Globus pallidus (tissue), 1 donor: Measurements from ENCODE around the gene PYY.
A peak's percentile ranks its signal among the peaks of the same experiment; 100 is the strongest.
"Not testable (repeated sequence)": the region's sequence is repeated elsewhere in the genome, so short reads cannot be mapped to it uniquely, and the experiment has no call there.

Experiments
- DNase-seq: peaks from one replicate; pipeline ENCODE4 v3.0.0-alpha.2; 2015; ENCODE audit warnings: low spot score

PYY gene

DNA sequence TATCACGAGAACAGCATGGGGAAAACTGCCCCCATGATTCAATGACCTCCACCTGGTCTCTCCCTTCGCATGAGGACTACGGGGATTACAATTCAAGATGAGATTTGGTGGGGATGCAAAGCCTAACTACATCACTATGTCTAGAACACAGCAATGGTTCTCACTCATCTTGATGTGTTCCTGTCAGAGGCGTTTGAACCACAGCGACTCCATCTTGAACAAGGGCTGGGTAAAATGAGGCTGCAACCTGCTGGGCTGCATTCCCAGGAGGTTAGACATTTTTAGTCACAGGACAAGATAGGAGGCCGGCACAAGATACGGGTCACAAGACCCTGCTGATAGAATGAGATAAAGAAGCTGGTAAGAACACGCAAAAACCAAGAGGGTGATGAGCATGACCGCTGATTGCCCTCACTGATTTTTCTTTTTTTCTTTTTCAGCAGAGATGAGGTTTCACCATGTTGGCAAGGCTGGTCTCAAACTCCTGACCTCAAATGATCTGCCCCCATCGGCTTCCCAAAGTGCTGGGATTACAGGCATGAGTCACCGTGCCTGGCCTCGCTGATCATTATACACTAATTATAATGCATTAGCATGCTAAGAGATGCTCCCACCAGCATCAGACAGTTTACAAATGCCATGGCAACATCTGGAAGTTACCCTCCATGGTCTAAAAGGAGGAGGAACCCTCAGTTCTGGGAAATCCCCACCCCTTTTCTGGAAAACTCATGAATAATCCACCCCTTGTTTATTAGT is 8.5 kb downstream of the PYY start:
- DNase-seq, result no peak

- DNase-seq, result no peak
Measured at GRCh38 chr17:43942051-43942685, 11.6 kb downstream of the PYY start, which contains the start of gene PPY. Gene PPY (minus strand): TSS chr17:43942476. CDS start chr17:43941654, 822 bp downstream.

DNA sequence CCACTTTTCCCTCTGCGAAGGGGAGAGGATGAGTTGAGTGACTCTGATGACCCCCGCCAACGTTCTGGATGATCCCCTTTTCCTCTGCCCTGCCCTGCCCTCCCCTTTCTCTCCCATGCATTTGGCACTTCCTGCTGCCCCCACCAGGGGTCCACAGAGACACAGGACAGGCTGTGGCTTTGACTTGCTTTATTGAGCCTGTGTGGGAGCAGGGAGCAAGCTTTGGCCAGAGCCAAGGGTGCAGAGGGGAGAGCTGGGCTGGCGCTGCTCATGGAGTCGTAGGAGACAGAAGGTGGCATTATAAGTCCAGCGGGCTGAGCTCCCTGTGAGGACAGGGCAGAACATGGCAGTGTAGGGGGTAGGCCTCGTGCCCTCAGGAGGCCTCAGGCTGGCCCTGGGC is 13.1 kb downstream of the PYY start:
- DNase-seq, result no peak

DNA sequence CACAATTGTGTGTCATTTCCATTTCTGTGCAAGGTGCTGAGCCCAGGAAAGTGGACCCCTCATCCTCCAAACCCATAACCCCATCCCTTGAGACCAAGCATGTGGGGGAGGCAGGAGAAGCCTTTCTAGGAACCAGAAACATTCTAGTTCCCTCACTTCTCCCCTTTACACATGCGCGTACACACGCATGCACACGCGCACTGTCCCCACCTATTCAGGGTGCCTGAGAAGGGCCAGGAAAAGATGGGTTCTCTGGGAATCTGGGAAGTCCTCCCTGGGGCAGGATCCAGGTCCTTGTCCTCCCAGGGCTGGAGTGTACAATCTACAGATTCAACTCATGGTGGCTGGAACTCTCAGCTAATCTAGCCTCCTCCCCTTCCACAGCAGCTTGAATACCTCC is 13.9 kb downstream of the PYY start:
- DNase-seq, result no peak

DNA sequence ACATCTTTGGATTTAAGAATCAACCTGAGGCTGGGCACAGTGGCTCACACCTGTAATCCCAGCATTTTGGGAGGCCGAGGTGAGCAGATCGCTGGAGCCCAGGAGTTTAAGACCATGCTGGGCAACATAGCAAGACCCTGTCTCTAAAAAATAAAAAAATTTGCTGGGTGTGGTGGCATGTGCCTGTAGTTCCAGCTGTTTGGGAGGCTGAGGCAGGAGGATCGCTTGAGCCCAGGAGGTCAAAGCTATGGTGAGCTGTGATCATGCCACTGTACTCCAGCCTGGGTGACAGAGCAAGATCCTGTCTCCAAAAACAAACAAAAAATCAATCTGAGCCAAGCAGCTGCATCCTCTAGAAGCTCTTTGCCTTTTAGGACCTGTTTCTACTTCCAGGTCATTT is 14.3 kb downstream of the PYY start:
- DNase-seq, result not testable (repeated sequence)

DNA sequence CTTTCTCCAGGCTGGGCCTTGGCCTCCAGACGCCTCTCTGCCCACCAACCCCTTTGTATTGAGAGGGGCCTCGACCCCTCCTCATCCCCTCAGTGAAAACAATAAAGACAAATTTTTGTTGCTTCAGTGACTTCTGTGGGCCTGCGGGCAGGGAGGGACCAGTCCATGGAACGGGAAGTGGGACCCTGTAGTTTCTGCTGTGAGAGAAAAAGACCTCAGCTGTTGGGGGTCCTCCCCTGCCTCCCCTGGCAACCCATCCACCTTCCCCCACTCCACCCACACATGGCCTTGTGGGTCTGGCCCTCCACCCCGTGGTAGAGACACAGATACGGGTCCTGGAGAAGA is 14.9 kb downstream of the PYY start:
- no peak for DNase-seq

- no peak for DNase-seq
Measured at GRCh38 chr17:43936434-43936833, 17.3 kb downstream of the PYY start.

DNA sequence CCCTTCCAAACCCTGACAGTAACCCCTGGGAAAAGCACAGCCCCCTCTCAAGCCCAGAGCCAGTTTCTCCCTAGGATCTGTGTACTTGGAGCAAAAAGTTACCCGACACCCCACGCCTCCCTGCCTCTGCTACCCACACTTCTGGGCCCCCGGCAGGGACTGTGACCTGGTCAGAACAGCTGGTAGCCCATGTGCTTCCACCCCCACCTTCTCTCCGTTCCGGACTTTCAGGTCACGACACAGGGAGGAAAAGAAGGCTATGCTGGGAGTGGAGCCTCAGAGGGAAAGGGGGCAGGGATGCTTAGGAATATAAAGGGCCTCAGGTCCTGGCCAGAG is 17.8 kb downstream of the PYY start:
- DNase-seq, result no peak

DNA sequence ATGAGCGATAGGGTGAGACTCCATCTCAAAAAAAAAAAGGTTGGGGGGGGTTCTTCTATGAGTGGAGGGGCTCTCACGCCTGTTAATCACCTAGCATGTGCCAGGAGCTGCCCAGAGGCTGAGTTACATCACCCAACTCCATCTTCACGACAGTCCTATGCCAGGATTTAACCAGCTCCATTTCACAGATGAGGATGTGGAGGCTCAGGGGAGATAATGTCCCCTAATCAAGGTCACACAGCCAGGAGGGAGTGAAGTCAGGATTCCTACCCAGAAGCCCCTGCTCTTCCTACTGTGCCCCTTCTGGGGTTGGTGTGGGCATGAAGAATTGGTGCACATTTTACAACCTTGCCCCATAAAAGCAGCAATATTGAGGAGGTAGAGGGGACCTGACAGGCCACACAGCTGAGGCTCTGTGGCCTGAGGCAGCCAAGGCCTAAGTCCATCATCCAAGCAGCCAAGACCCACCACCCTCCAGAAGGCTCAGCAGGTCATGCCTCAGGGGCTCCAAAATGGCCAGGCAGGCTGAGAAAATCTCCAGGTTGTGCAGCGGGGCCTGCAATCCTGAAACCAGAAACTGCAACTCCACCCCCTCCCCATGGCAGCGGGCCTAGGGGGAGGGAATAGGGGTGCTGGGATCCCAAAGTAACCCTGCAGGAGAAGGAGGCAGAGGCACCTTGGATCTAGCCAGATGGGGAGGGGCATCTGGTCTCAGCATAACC is 18.4 kb downstream of the PYY start:
- no peak for DNase-seq

GRCh38 chr17:43932923-43933322 is 20.8 kb downstream of the PYY start:
- DNase-seq, result no peak

- no peak for DNase-seq
Measured at GRCh38 chr17:43932357-43932756, 21.4 kb downstream of the PYY start.

- DNase-seq, result no peak
Measured at GRCh38 chr17:43931062-43931571, 22.6 kb downstream of the PYY start.

DNA sequence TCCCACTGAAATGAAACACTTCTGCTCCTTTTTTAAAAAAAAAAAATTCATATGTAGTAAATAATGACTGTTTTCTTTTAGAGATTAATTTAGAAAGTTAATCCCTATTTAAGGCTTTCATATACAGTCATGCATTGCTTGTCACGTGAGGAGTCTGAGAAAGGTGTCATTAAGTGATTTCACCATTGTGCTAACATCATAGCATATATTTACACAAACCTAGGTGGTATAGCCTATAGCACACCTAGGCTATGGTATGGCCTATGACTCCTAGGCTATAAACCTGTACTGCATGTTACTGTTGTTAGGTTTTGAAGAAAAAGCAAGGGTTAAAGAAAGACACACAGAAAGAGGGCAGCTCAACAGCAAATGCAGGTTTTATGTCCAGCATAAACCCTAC is 25.1 kb downstream of the PYY start:
- no peak for DNase-seq

GRCh38 chr17:43927929-43928328 is 25.8 kb downstream of the PYY start:
- not testable (repeated sequence) for DNase-seq

DNA sequence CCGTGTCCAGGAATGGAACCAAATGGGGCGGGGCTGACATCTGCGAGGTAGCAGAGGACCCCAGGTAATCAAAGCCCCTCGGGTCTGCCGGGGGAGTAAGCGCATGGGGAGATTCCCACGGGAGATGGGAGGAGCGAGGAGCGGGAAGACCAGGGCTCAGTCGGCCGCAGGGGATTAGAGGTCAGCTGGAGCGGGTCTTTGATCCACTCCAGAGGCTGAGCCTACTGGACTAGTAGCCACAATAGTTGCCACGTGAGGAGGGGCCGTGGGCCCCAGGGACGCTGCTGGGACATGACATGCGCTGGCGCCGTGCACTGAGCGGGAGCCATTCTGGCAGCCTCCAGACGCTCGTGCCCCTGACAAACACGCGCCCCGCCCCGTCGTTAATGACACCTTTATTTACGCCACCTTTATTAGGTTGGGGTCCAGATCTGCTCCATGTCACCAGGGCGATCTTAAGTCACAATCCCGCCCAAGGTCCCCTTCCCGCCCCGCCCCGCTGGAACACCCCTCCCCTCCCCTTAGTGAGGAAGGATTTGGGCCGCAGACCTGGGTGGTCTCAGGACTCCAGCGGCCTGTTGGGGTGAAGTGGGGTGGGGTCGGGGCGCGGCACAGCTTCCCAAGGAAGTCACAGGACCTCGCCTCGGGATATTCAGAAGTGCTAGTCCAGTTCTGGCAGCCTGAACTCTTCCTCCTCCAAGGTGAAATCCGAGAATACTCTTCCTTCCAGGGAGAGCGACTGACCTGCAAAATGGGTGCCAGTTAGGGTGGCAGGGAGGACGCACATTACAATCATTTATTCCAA is 26.5 kb downstream of the PYY start:
- no peak for DNase-seq

GRCh38 chr17:43924558-43924957 is 29.2 kb downstream of the PYY start:
- DNase-seq, result no peak

GRCh38 chr17:43920500-43921095 is 33.1 kb downstream of the PYY start:
- no peak for DNase-seq

DNA sequence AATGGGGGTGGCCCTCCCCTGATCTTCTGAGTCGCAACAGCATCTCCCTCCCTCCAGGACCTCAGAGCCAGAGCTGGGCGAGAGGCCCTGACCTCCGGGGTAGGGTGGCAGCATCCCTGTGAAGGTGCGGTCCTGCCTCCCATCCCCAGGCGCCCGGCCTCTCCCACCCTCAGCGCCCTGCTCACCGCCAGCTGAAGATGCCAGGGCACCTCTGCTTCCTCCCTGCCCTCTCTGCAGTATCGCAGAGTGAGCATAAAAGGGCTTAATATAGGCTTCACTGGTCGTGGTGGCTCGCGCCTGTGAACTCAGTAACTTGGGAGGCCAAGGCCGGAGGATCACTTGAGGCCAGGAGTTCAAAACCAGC is 35.7 kb downstream of the PYY start:
- no peak for DNase-seq

DNA sequence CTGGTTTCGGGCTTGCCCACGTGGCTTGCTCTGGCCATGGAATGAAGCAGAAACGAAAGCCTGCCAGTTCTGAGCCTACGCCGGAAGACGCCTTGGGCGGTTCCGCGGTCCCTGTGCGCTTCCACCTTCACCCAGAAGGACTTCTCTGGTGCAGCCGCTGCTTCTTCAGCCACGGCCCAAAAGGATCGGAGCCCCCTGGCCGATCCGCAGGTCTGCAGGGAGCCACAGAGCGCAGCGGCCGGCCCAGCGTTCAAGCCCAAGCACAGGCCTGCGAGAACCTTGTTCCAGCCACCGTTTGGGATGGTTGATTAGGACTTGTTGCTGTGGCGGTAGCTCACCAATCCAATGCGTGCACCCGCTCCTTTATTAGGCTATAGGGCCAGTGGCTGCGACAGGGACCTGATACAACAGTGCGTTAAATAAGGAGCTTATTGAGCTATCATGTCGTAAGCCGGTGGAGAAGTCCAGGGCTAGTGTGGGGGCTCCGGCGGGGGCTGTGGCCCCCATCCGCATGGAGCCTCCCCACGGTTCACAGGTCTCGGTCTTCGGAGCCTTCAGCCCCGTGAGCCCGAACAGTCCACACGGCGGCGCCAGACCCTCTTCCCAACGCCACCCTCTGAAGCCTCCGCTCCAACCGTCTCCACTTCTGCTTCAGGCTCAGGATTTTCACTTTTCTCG is 36.3 kb downstream of the PYY start:
- peak; percentile 33 for DNase-seq

GRCh38 chr17:43917016-43917347 is 36.8 kb downstream of the PYY start:
- DNase-seq, result no peak

- DNase-seq, result no peak
Measured at GRCh38 chr17:43916385-43916784, 37.4 kb downstream of the PYY start.

DNA sequence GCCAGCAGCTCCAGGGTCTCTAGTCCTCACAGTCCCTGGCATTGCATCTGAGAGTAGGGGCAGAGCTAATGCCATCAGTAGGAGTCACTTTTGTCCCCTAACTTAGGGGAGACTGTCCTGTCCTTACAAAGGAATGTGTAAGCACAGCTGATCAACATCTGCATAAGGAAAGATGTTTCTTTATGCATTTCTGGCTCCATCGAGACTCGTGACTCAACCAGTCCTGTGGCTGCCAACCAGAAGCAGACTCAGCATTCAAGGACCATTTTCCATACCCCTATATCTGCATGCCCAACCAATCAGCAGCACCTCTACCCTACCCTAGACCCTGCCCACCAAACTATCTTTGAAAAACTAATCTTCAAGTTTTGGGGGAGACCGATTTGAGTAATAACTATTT is 38.2 kb downstream of the PYY start:
- DNase-seq, result no peak
